Breast epithelium (tissue), 3 donors: ENCODE data around the gene ARHGEF3.

Experiments used
- POLR2A ChIP-seq: fragments of 450-650 bp; IDR thresholded peaks from one replicate; pipeline ENCODE4 v1.6.1; 2016; ENCODE audit warnings: antibody characterized with exemption, mild to moderate bottlenecking, moderate library complexity
- POLR2AphosphoS5 ChIP-seq, 3 donors: sonication (generic); formaldehyde crosslinking; IDR thresholded peaks; one replicate each; pipeline ENCODE4 v1.6.1; 2017; ENCODE audit warnings: antibody characterized with exemption in 3 of 3
- TF ChIP-seq, protein P1 (sequence below), 3 donors: fragments of 450-650 bp; IDR thresholded peaks; one replicate each; pipeline ENCODE4 v1.5.1; 2016 to 2017; ENCODE audit warnings: antibody characterized with exemption in 3 of 3, mild to moderate bottlenecking in 3 of 3, moderate library complexity in 3 of 3

DNA sequence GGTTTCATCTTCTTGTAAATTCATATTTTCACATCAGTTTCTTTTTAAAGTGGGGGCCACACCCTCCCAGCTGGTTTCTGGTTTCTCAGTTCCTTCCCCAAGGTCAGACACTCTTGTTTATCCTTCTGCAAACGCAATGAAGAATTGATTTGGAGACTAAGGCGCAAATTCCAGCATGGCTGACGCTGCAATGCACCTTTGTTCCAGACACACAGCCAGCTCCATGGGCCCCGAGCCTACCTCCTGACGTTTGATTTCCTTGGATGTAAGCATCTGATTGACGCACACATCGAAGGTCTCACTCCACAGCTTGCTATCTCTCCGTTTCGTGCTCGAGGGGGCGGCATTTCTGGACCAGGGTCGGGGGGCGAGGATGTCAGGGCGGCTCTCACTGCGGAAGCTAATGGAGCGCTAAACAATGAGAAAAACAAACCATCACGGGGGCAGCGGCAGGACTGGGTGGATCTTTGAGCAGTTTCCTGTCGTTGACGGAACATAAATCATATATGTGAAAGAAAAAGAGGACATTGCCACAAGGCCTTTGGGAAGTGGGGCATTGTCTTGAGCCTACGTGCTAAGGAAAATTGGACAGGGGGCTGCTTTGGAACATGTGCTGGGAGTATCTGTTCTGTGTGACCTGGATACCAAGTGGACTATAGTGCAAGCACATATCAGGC lies 46.9 kb downstream of the ARHGEF3 start:
- TF ChIP-seq, protein P1, sequence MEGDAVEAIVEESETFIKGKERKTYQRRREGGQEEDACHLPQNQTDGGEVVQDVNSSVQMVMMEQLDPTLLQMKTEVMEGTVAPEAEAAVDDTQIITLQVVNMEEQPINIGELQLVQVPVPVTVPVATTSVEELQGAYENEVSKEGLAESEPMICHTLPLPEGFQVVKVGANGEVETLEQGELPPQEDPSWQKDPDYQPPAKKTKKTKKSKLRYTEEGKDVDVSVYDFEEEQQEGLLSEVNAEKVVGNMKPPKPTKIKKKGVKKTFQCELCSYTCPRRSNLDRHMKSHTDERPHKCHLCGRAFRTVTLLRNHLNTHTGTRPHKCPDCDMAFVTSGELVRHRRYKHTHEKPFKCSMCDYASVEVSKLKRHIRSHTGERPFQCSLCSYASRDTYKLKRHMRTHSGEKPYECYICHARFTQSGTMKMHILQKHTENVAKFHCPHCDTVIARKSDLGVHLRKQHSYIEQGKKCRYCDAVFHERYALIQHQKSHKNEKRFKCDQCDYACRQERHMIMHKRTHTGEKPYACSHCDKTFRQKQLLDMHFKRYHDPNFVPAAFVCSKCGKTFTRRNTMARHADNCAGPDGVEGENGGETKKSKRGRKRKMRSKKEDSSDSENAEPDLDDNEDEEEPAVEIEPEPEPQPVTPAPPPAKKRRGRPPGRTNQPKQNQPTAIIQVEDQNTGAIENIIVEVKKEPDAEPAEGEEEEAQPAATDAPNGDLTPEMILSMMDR (IDR thresholded peaks at IDR 0.05), result no peak
- no peak for TF ChIP-seq POLR2AphosphoS5 (IDR thresholded peaks at IDR 0.05)
- no peak for TF ChIP-seq POLR2A
